SK-N-SH treated with all-trans-retinoic acid at 6 μM for 48 hours (cell line): ENCODE measurements around the gene CACNB4.

ENCODE experiments used
- ARNTL ChIP-seq: fragments of 450-650 bp; formaldehyde crosslinking; IDR thresholded peaks from 2 replicates; pipeline ENCODE4 v1.5.0; 2020; ENCODE audit warnings: low read depth, mild to moderate bottlenecking, moderate library complexity, borderline replicate concordance
- CREB5 ChIP-seq: fragments of 250-450 bp; sonication (Bioruptor Pico); IDR thresholded peaks from 2 replicates; pipeline ENCODE4 v1.5.1; 2020; ENCODE audit warnings: low read depth, mild to moderate bottlenecking, moderate library complexity
- CSDC2 ChIP-seq: fragments of 250-450 bp; sonication (Bioruptor Pico); IDR thresholded peaks from 2 replicates; pipeline ENCODE4 v1.5.0; 2020; ENCODE audit warnings: mild to moderate bottlenecking, moderate library complexity
- GLIS3 ChIP-seq: fragments of 250-450 bp; sonication (Bioruptor Pico); IDR thresholded peaks from 2 replicates; pipeline ENCODE4 v1.5.0; 2020; ENCODE audit warnings: mild to moderate bottlenecking, moderate library complexity
- ISL1 ChIP-seq: fragments of 250-450 bp; sonication (Bioruptor Pico); IDR thresholded peaks from 2 replicates; pipeline ENCODE4 v2.1.2; 2022; ENCODE audit warnings: mild to moderate bottlenecking, moderate library complexity
- OSR1 ChIP-seq: fragments of 250-450 bp; sonication (Bioruptor Pico); IDR thresholded peaks from 2 replicates; pipeline ENCODE4 v1.8.0; 2022; ENCODE audit warnings: moderate library complexity, mild to moderate bottlenecking, inconsistent platforms
- PATZ1 ChIP-seq: fragments of 250-450 bp; sonication (Bioruptor Pico); IDR thresholded peaks from 2 replicates; pipeline ENCODE4 v1.8.0; 2020; ENCODE audit warnings: mild to moderate bottlenecking, moderate library complexity, borderline replicate concordance
- TCF4 ChIP-seq: fragments of 250-450 bp; sonication (Bioruptor Pico); IDR thresholded peaks from 2 replicates; pipeline ENCODE4 v1.8.0; 2021; ENCODE audit warnings: mild to moderate bottlenecking, moderate library complexity, borderline replicate concordance
- TSHZ2 ChIP-seq: fragments of 250-450 bp; sonication (Bioruptor Pico); IDR thresholded peaks from 2 replicates; pipeline ENCODE4 v1.5.0; 2020; ENCODE audit warnings: mild to moderate bottlenecking, moderate library complexity
- ZFP3 ChIP-seq: fragments of 250-450 bp; sonication (Bioruptor Pico); IDR thresholded peaks from 2 replicates; pipeline ENCODE4 v1.5.0; 2020; ENCODE audit warnings: mild to moderate bottlenecking, moderate library complexity
- ZFP30 ChIP-seq: fragments of 450-650 bp; formaldehyde crosslinking; IDR thresholded peaks from 2 replicates; pipeline ENCODE4 v1.5.0; 2022; ENCODE audit warnings: mild to moderate bottlenecking, moderate library complexity
- ZNF70 ChIP-seq: fragments of 450-650 bp; formaldehyde crosslinking; IDR thresholded peaks from 2 replicates; pipeline ENCODE4 v1.5.0; 2020; ENCODE audit warnings: mild to moderate bottlenecking, moderate library complexity

GRCh38 chr2:151918308-151918707 is 180.5 kb downstream of the CACNB4 start:
- TF ChIP-seq PATZ1 (no peak), CSDC2 (CRISPR knock-in tag) (no peak), GLIS3 (CRISPR knock-in tag) (no peak), ISL1 (CRISPR knock-in tag) (no peak), ZFP3 (CRISPR knock-in tag) (no peak), ZFP30 (CRISPR knock-in tag) (no peak), OSR1 (no peak), TSHZ2 (CRISPR knock-in tag) (no peak), ARNTL (no peak), CREB5 (CRISPR knock-in tag) (no peak), TCF4 (CRISPR knock-in tag) (no peak), ZNF70 (no peak)
